Erythroblast (primary cell): ENCODE results near the gene SRR.
"Not testable (repeated sequence)": the region's sequence is repeated elsewhere in the genome, so short reads cannot be mapped to it uniquely, and the experiment has no call there.

Source experiments
- GATA1 ChIP-seq: IDR thresholded peaks from 2 replicates; pipeline ENCODE4 v1.6.1; 2011; ENCODE audit warnings: low read depth, mild to moderate bottlenecking, control low read depth, low read length, moderate library complexity
- POLR2A ChIP-seq: IDR thresholded peaks from 2 replicates; pipeline ENCODE4 v1.6.1; 2011; ENCODE audit warnings: mild to moderate bottlenecking, low read length

- not testable (repeated sequence) for TF ChIP-seq GATA1, POLR2A
Observed at GRCh38 chr17:2265166-2265565, 38.6 kb upstream of the SRR start.
